GM12892 (cell line): ENCODE measurements around the gene IP6K1.

Experiments used
- DNase-seq: peaks from one replicate; pipeline ENCODE4 v3.0.0; 2011; ENCODE audit not compliant: insufficient read length
- FAIRE-seq: peaks from 2 replicates; lab custom pipeline; 2011; peaks lifted over from hg19 to GRCh38; lab: Jason Lieb, UNC
- POLR2A ChIP-seq: IDR thresholded peaks from 2 replicates; pipeline ENCODE4 v1.6.1; 2011; ENCODE audit warnings: low read depth, low read length, control low read depth
- POLR2AphosphoS5 ChIP-seq: IDR thresholded peaks from 2 replicates; pipeline ENCODE4 v1.6.1; 2011; ENCODE audit warnings: low read depth, low read length, control low read depth
- TAF1 ChIP-seq: IDR thresholded peaks from 2 replicates; pipeline ENCODE4 v1.6.1; 2011; ENCODE audit warnings: low read depth, mild to moderate bottlenecking, control low read depth, low read length, borderline replicate concordance

IP6K1 gene

DNA sequence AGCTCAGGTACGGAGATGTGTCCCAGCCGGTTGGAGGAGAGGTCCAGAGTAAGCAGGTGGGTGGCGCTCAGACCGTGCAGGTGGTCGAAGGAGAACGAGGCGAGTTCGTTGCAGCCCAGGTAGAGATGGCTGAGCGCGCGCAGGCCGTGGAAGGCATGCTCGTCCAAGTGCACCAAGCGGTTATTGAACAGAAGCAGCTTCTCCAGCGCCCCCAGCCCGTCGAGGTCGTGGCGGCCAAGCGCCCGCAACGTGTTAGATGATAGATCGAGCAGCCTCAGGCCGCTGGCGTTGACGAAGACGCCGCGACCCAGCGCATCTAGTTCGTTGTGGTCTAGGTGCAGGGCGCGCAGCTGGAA lies 67.5 kb downstream of the IP6K1 start:
- TF ChIP-seq TAF1 (no peak), POLR2A (no peak), POLR2AphosphoS5 (no peak)
- FAIRE-seq (no peak), DNase-seq (no peak)

DNA sequence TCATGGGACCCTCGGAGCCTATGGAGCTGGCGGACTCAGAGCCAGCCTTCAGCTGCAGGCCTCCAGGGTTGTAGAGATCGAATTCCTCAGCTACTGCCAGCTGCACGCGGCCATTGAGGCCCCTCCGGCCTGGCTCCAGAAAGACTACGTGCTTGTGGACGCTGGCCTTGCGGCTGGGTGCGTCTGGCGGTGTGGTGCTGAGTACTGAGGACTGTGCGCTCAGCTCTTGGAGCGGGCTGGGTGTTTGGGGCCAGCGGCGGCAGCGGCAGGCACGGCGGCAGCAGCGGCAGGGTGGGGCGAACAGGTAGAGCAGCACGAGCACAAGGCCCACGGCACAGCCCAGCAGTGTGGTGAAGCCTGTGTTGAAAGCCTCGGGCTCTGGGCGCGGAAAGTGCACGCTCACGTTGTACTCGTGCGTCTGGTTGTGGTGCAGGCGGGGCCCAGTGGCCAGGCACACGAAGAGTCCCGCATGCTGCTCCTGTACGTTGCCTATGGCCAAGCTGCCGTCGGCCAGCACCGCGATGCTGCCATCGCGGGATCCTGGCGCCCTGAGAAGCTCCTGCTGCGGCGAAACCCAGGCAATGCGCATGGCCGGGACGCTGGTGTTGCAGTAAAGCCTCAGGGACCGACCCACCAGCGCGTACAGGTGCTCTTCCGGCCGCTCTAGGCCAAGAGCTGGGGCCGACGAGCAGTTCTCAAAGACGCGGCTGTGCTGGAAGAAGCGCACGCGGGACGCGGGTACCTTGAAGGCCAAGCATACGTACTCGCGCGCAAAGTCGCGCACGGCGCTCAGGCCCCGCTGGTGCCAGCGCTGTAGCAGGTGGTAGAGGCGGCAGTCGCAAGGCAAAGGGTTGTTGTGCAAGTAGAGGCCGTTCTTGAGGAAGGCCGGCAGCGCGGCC lies 68.1 kb downstream of the IP6K1 start:
- TF ChIP-seq POLR2AphosphoS5 (no peak), TAF1 (no peak), POLR2A (no peak)
- no peak for DNase-seq
- no peak for FAIRE-seq

DNA sequence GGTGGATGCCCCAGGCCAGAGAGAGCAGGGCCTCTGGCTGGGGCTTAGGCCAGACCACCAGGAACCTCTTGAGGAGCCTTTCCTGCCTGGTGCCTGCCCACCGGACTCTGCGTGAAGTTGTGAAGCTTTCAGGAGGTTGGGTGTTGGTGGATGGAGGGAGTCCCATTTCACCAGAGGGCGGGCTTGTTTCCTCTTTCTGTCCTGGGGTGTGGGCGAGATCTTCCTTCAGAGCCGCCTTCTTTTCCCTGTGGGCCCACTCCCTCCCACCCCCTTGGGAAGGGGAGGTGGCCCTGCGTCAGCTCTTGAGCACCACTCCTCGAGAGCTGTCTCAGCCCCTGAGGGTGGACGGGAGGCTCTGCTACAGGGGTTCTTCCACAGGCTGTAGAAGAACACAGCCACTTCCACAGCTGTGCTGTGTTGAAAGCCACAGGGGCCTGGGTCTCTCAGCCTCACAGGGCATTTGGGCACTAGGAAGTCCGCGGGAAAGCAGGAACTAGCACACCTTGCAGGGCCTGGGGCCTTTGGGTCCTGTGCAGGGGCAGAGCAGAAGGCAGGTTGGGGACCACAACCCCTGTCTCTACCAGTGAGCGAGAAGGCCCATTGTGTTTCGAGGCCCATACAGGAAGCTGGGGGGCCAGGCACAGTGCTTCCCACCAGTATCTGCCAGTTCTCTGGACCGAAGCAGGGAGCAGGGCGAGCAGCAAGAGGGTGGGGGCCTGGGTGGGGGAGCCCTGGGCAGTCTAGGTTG lies 69.0 kb downstream of the IP6K1 start:
- TF ChIP-seq TAF1: no peak
- TF ChIP-seq POLR2AphosphoS5: no peak; the same call in none of the 2 replicates
- TF ChIP-seq POLR2A: no peak; the same call in 1 of the 2 replicates
- FAIRE-seq (no peak), DNase-seq (no peak)

DNA sequence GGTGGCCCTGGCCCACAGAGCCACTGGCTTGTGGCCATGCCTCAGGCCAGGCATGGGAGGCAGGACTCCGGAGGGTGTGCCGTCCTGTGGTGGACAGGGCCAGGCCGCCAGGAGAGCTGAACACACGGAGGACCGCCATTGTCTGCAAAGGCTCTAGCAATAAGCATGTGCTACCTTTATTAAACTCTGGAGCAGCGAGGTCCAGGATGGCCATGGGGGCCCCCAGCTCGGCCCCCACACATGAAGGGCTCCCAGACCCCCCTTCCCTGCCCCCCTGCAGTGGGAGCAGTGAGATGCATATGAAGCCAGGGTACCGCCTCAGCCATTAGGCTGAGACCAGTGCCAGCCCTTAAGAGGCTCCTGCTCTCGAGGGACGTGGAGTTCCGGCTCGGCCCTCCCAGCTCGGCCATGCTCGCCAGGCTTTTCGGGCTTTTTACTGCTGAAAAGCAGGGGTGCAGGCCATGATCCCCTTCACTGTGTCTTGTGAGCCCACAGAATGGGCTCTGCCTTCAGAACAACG lies 69.6 kb downstream of the IP6K1 start:
- DNase-seq (no peak), FAIRE-seq (no peak)
- TF ChIP-seq TAF1: no peak
- TF ChIP-seq POLR2AphosphoS5: no peak; the same call in 1 of the 2 replicates
- no peak for TF ChIP-seq POLR2A

DNA sequence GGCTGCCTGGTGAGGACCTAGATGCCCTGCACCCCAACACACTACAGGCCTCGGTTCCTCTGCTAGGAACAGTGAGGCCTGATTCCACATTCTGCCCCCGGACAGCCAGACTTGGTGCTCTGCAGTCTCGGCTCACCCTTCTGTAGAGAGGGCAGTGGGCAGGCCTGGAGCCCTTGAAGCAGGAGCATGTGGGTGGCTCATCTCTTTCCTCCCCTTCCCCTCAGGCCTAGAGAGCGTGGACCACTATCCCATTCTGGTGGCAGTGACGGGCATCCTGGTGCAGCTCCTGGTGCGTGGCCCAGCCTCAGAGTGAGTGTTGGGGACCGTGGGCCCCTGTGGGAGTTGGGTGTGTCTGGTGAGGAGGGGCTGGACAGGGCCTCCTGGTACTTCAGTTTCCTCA lies 70.2 kb downstream of the IP6K1 start:
- FAIRE-seq (no peak), DNase-seq (no peak)
- TF ChIP-seq TAF1: no peak
- no peak for TF ChIP-seq POLR2A

DNA sequence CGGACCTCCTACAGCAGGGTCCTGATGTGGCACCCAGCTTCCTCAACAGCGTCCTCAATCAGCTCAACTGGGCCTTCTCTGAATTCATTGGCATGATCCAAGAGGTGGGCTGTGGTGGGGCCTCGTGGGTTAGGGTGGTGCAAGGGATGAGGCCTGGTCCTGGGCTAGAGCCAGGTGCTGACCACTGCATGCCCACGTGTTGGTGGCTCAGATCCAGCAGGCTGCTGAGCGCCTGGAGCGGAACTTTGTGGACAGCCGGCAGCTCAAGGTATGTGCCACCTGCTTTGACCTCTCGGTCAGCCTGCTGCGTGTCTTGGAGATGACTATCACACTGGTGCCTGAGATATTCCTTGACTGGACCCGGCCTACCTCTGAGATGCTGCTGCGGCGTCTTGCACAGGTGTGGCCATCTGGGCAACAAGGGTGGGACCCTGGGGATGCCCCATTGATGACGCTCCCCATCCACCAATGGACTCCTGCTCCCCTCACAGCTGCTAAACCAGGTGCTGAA lies 70.7 kb downstream of the IP6K1 start:
- TF ChIP-seq POLR2AphosphoS5 (no peak), TAF1 (no peak), POLR2A (no peak)
- DNase-seq (no peak), FAIRE-seq (no peak)

DNA sequence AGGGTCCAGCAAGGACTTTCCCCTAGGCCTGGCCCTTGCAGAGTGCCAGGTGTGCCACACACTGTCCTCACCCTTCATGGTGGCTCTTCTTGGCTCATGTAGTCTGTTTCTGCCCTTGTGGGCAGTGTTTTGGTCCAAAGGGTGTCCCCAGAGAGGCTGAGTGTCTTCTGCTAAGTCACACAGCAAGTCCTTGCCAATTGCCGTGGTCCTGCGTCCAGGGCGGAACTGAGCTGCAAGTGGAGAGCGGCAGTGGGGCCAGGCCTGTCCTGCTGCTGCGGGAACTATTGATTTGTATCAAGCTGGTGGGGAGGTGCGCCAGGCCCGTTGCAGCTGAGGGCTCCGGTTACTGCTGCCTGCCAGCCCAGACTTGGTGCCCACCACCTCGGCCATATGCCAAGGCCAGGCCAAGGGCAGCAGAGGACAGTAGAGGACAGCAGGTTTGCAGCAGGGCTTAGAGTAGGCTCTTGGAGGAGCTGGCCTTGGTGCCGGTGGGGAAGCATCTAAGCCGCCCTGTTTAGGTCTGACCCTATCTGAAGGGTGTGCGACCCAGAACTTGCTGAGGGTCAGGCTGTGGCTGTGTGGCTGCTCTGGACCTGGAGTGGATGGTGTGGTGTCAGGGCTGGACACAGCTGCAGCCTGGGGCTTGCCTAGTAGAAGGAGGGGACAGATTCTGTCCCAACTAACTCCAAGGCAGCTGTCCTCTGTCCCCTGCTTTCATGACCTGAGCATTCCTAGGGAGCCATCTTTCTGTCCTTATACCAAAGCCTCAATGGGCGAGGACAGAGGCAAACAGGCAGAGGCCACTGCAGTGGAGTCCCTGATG lies 71.4 kb downstream of the IP6K1 start:
- DNase-seq: no peak
- peak; percentile 28; the same call in 1 of the 2 replicates for TF ChIP-seq POLR2A
- no peak for TF ChIP-seq POLR2AphosphoS5
- no peak for FAIRE-seq

DNA sequence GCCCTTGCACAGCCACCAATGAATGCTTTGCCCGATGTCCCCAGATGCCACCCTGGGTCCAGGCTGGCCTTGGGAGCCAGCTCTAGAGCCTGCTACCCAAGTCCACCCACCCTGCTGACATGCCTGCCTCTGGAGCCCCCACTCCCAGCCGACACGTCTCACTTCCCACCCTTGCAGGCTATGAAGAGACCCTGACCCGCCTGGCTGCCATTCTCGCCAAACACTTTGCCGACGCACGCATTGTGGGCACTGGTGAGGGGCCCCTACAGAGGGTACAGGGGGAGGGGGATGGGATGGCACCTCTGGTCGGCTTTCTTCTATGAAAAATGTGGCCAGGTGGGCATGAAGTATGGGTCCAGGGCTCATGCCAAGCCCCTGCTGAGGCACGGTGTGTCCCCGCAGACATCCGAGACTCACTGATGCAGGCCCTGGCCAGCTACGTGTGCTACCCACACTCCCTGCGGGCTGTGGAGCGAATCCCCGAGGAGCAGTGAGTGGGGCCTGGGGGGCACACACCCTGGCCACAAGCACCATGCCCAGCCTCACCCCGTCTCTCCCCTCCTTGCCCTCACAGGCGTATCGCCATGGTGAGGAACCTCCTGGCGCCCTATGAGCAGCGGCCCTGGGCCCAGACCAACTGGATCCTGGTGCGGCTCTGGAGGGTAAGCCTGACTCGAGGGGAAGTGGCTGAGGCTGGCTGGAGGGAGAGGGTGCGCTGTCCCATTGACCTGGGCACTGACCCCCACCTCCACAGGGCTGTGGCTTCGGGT lies 72.8 kb downstream of the IP6K1 start:
- no peak for DNase-seq
- FAIRE-seq: no peak
- no peak for TF ChIP-seq POLR2AphosphoS5
- TF ChIP-seq POLR2A: no peak; the same call in 1 of the 2 replicates
- no peak for TF ChIP-seq TAF1

DNA sequence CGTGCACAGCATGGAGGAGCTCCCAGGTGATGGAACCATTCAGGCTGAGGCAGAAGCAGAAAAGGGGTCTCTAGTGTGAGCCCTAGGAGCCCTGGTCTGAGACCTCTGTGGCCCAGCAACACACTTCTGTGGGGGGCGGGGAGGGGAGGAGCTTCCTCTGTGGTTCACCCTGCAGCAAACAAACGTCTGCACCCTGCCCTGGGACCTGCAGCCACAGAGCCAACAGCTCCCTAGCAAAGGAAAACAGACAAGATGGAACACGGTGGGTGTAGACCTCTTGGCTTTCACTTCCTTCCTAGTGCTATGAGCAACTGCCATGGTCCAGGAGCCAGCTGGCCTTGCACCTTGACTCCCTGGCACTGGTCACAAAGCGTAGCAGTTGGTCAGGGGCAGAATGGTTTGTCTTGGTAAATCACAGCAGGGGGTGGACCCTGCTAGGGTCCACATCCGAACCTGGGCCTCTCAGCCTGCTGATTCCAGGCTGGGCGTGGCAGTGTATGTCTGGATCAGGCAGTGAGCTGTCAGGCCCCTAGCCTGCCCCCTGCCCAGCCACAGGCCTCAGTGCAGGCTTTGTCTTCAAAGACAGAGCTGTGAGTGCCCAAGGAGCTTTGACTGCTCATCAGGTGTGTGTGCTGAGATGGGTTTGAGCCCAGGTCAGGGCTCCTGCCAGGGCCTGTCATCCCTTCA lies 73.6 kb downstream of the IP6K1 start:
- FAIRE-seq: no peak
- no peak for DNase-seq
- TF ChIP-seq TAF1 (no peak), POLR2AphosphoS5 (no peak), POLR2A (0 out of 2 replicates have a peak, but pooled peaks have one; percentile 2)

DNA sequence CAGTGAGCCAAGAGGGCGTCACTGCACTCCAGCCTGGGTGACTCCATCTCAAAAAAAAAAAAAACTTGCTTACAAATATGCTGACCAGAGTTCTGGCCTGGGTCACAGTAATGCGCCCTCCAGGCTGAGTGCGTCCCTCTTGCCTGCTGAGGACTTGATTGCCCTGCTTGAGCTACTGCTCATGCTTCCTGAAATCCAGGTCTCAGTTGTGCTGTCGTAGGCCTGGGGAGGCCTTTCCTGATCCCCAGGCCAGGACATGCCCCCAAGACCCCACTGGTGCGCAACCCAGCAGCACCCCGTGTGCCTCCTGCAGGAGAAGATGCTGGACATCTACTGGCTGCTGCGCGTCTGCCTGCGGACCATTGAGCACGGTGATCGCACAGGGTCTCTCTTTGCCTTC lies 74.2 kb downstream of the IP6K1 start:
- DNase-seq (no peak), FAIRE-seq (no peak)
- TF ChIP-seq TAF1 (no peak), POLR2AphosphoS5 (no peak), POLR2A (no peak)
